B cell (primary cell): ENCODE results near the gene CD99L2. TPM values are rescaled to one million over a fixed set of nuclear protein-coding genes. Genes with fewer than 3 reads are reported as not detected.

Experiments
- ATAC-seq: fragments of 200-7000 bp; cut with Tn5 transposase; one replicate; pipeline ENCODE4 v1.10.0; 2021; ENCODE audit warnings: low read depth, mild to moderate bottlenecking, moderate number of reproducible peaks, moderate library complexity
- CTCF ChIA-PET: fragments of 350-600 bp; sonication (Branson Sonifier 250); formaldehyde crosslinking; loops from one replicate; lab custom pipeline; 2021; ENCODE audit warnings: antibody characterized with exemption, inconsistent platforms; lab: Charles Lee
- POLR2A ChIA-PET: fragments of 350-600 bp; sonication (Branson Sonifier 250); formaldehyde crosslinking; loops from one replicate; lab custom pipeline; 2021; ENCODE audit warnings: antibody characterized with exemption; lab: Charles Lee
- DNase-seq: peaks from one replicate; pipeline ENCODE4 v3.0.0; 2013
- H2AFZ ChIP-seq: 2 replicates; pipeline ENCODE4 v1.6.1; 2012; ENCODE audit warnings: mild to moderate bottlenecking, low read depth, low read length; ENCODE audit not compliant: insufficient read depth, poor library complexity, severe bottlenecking
- H3K27ac ChIP-seq, 2 donors: 1 replicate in 1 of 2; 2 replicates in 1 of 2; pipeline ENCODE4 v1.5.1; 2012 to 2013; ENCODE audit warnings: low read length in 2 of 2, mild to moderate bottlenecking in 2 of 2, moderate library complexity in 1 of 2
- H3K27me3 ChIP-seq, 4 experiments: fragments of 200-600 bp in 1 of 4; sonication (generic) in 1 of 4; replicated peaks in 1 of 4; 1 replicate in 2 of 4; 2 replicates in 2 of 4; pipeline versions ENCODE4 v1.6.1 to v1.7.0; 2013 to 2016; ENCODE audit warnings: low read length in 3 of 4, mild to moderate bottlenecking in 2 of 4, mixed read lengths in 1 of 4, moderate library complexity in 1 of 4; ENCODE audit not compliant: insufficient read depth in 4 of 4, control insufficient read depth in 3 of 4; ENCODE audit errors: control extremely low read depth in 1 of 4
- H3K36me3 ChIP-seq, 2 experiments: replicated peaks in 1 of 2; 1 replicate in 1 of 2; 2 replicates in 1 of 2; pipeline versions ENCODE4 v1.6.1 to v1.7.1; 2013; ENCODE audit warnings: low read length in 1 of 2; ENCODE audit not compliant: insufficient read depth in 2 of 2, control insufficient read depth in 1 of 2; ENCODE audit errors: control extremely low read depth in 1 of 2, extremely low read depth in 1 of 2
- H3K4me1 ChIP-seq, 2 donors: fragments of 200-600 bp in 1 of 2; sonication (generic) in 1 of 2; 1 replicate in 1 of 2; 2 replicates in 1 of 2; pipeline versions ENCODE4 v1.5.1 to v1.6.1; 2013 to 2017; ENCODE audit warnings: low read length in 2 of 2; ENCODE audit not compliant: control insufficient read depth in 2 of 2, insufficient read depth in 2 of 2
- H3K4me2 ChIP-seq: replicated peaks from 2 replicates; pipeline ENCODE3; 2012; ENCODE audit warnings: mild to moderate bottlenecking, low read depth, low read length; ENCODE audit not compliant: poor library complexity, severe bottlenecking
- H3K4me3 ChIP-seq, 5 experiments: fragments of 200-600 bp in 1 of 5; sonication (generic) in 1 of 5; 1 replicate in 3 of 5; 2 replicates in 2 of 5; pipeline versions ENCODE4 v1.5.1 to v1.7.0; 2011 to 2016; ENCODE audit warnings: low read length in 4 of 5, mild to moderate bottlenecking in 4 of 5, low read depth in 2 of 5, control low read depth in 1 of 5, moderate library complexity in 1 of 5; ENCODE audit not compliant: insufficient read depth in 1 of 5; ENCODE audit errors: control extremely low read depth in 1 of 5, extremely low read depth in 1 of 5
- H3K79me2 ChIP-seq: fragments of 200-600 bp; sonication (generic); one replicate; pipeline ENCODE4 v1.6.0; 2016; ENCODE audit warnings: low read length; ENCODE audit not compliant: control insufficient read depth, insufficient read depth
- H3K9ac ChIP-seq: fragments of 200-600 bp; sonication (generic); 2 replicates; pipeline ENCODE4 v1.6.1; 2017; ENCODE audit warnings: mild to moderate bottlenecking, low read length, moderate library complexity
- H3K9me3 ChIP-seq, 3 donors: one replicate each; pipeline versions ENCODE4 v1.6.1 to v1.7.1; 2013; ENCODE audit warnings: low read length in 2 of 3; ENCODE audit not compliant: control insufficient read depth in 2 of 3, insufficient read depth in 1 of 3; ENCODE audit errors: control extremely low read depth in 1 of 3
- H4K20me1 ChIP-seq: 2 replicates; pipeline ENCODE4 v1.6.0; 2012; ENCODE audit warnings: mild to moderate bottlenecking, low read length; ENCODE audit not compliant: insufficient read depth, control insufficient read depth, poor library complexity, severe bottlenecking
- H3K27ac Mint-ChIP-seq: one replicate; pipeline ENCODE4 v1.8.0; 2021; ENCODE audit warnings: mixed read lengths
- H3K27me3 Mint-ChIP-seq: one replicate; pipeline ENCODE4 v1.8.0; 2021; ENCODE audit warnings: mixed read lengths
- H3K4me1 Mint-ChIP-seq: one replicate; pipeline ENCODE4 v1.8.0; 2021; ENCODE audit warnings: mixed read lengths
- H3K4me3 Mint-ChIP-seq: one replicate; pipeline ENCODE4 v1.8.0; 2021; ENCODE audit warnings: mixed read lengths
- H3K9me3 Mint-ChIP-seq: one replicate; pipeline ENCODE4 v1.8.0; 2022; ENCODE audit warnings: mixed read lengths; ENCODE audit not compliant: insufficient read depth
- CTCF ChIP-seq: fragments of 200-600 bp; IDR thresholded peaks from one replicate; pipeline ENCODE4 v1.8.0; 2022; ENCODE audit warnings: antibody characterized with exemption, mild to moderate bottlenecking
- EZH2 ChIP-seq: IDR thresholded peaks from 2 replicates; pipeline ENCODE4 v1.6.1; 2012; ENCODE audit warnings: borderline replicate concordance, low read depth, mild to moderate bottlenecking, moderate library complexity, low read length; ENCODE audit not compliant: insufficient read depth, poor library complexity, severe bottlenecking
- WGBS: methylation state at CpG from one replicate; pipeline ENCODE4 v1.1.5; 2013; ENCODE audit warnings: missing lambda C conversion rate; ENCODE audit not compliant: insufficient coverage; 5-methylcytosine and 5-hydroxymethylcytosine counted together
- intact Hi-C: fragments of 100-400 bp; cut with micrococcal nuclease; formaldehyde crosslinking; loops from one replicate; pipeline ENCODE4 v1.10.0; 2022
- polyA plus RNA-seq: library from polyadenylated mRNA; depleted of rRNA; stranded (reverse); fragments of >200 nt; gene quantifications from 2 replicates; pipeline ENCODE4 v1.2.3, GENCODE V29; 2012
- total RNA-seq, 2 donors: library from RNA; stranded (reverse); fragments of 120-200 nt in 1 of 2; gene quantifications; 1 replicate in 1 of 2; 2 replicates in 1 of 2; pipeline versions ENCODE4 v1.2.3 to v1.2.4, GENCODE V29; 2013 to 2022

Gene CD99L2
- total and polyA plus RNA-seq, 2 donors (not counting 1 experiment from before 2014, with no cell fraction given) = 8.7 to 17.8 TPM

GRCh38 chrX:150869450-150869849, 29.0 kb downstream of the CD99L2 start:
- no peak for TF ChIP-seq EZH2
- no peak for TF ChIP-seq CTCF
- no peaks in the 10 kb centered on the region for H3K36me3 ChIP-seq
- no peaks in the 10 kb centered on the region for H3K9me3 ChIP-seq
- Mint-ChIP-seq H3K4me3 (no peak overlapping the region), H3K9me3 (no peaks in the 10 kb centered on the region), H3K27me3 (no peaks in the 10 kb centered on the region), H3K4me1 (peaks cover 34% of the 10 kb centered on the region), H3K27ac (peak overlapping the region; percentile 78)
- ChIA-PET CTCF (no interaction called here), POLR2A (no interaction called here)
- no peak overlapping the region for H3K4me2 ChIP-seq
- ATAC-seq = no peak
- no peak overlapping the region for H3K27ac ChIP-seq
- H3K27me3 ChIP-seq = no peaks in the 10 kb centered on the region
- peaks cover 4 to 5% of the 10 kb centered on the region in 2 donors for H3K4me1 ChIP-seq
- intact Hi-C loops = no loop called here
- H3K79me2 ChIP-seq = no peaks in the 10 kb centered on the region
- H4K20me1 ChIP-seq = no peaks in the 10 kb centered on the region
- no peak overlapping the region for H3K9ac ChIP-seq
- H3K4me3 ChIP-seq = no peak overlapping the region
- DNase-seq = no peak
- WGBS = no CpG with 5 or more reads among the region's 3 CpGs
- no peak overlapping the region for H2AFZ ChIP-seq

GRCh38 chrX:150868625-150869024, 29.8 kb downstream of the CD99L2 start:
- POLR2A ChIA-PET = no interaction called here
- H2AFZ ChIP-seq = no peak overlapping the region
- CTCF ChIA-PET = no interaction called here

More at GRCh38 chrX:150868625-150869024, 29.8 kb downstream of the CD99L2 start:
- Mint-ChIP-seq H3K27ac (peak overlapping the region; percentile 78), H3K4me1 (peaks cover 28% of the 10 kb centered on the region), H3K27me3 (no peaks in the 10 kb centered on the region), H3K4me3 (no peak overlapping the region), H3K9me3 (no peaks in the 10 kb centered on the region)
- no peaks in the 10 kb centered on the region for H3K79me2 ChIP-seq
- no peak overlapping the region for H3K4me2 ChIP-seq
- no peak overlapping the region for H3K4me3 ChIP-seq
- H3K36me3 ChIP-seq = peaks cover 0 to 1% of the 10 kb centered on the region in 2 experiments
- WGBS = no CpG with 5 or more reads among the region's 2 CpGs
- no peaks in the 10 kb centered on the region for H3K9me3 ChIP-seq
- H3K27me3 ChIP-seq = no peaks in the 10 kb centered on the region
- TF ChIP-seq EZH2 = no peak
- TF ChIP-seq CTCF = no peak
- H3K27ac ChIP-seq = no peak overlapping the region
- no peak overlapping the region for H3K9ac ChIP-seq
- no peak for DNase-seq
- H3K4me1 ChIP-seq = peaks cover 0 to 4% of the 10 kb centered on the region in 2 donors
- ATAC-seq = no peak
- H4K20me1 ChIP-seq = no peaks in the 10 kb centered on the region
- intact Hi-C loops = no loop called here
